GM19240 (cell line): Measurements from ENCODE around the gene DEDD.
A peak's percentile ranks its signal among the peaks of the same experiment; 100 is the strongest.
"Not testable (repeated sequence)": the region's sequence is repeated elsewhere in the genome, so short reads cannot be mapped to it uniquely, and the experiment has no call there.

Experiments
- DNase-seq: peaks from one replicate; pipeline ENCODE4 v3.0.0; 2011; ENCODE audit warnings: low spot score; ENCODE audit not compliant: insufficient read length

Gene DEDD

GRCh38 chr1:161127649-161128048 is 4.8 kb downstream of the DEDD start:
- no peak for DNase-seq

- no peak for DNase-seq
Observed at GRCh38 chr1:161122967-161123366, 9.5 kb downstream of the DEDD start.

- no peak for DNase-seq
Observed at GRCh38 chr1:161121834-161122233, 10.6 kb downstream of the DEDD start.

GRCh38 chr1:161121042-161121650 is 11.3 kb downstream of the DEDD start:
- DNase-seq = no peak

GRCh38 chr1:161119092-161119903 is 13.2 kb downstream of the DEDD start:
- no peak for DNase-seq

- peak; percentile 76 for DNase-seq
Observed at GRCh38 chr1:161117759-161118581, 14.5 kb downstream of the DEDD start, which contains the start of the genes NIT1 and PFDN2. Gene NIT1 (plus strand): TSS chr1:161118105. CDS start chr1:161118177, 72 bp downstream. Gene PFDN2 (minus strand): TSS chr1:161118037. CDS start chr1:161118026, 11 bp downstream.

GRCh38 chr1:161115961-161116360 is 16.5 kb downstream of the DEDD start:
- DNase-seq = not testable (repeated sequence)

- DNase-seq = no peak
Observed at GRCh38 chr1:161115132-161115711, 17.2 kb downstream of the DEDD start.

GRCh38 chr1:161114556-161114955 is 17.9 kb downstream of the DEDD start:
- DNase-seq = no peak

- no peak for DNase-seq
Observed at GRCh38 chr1:161113915-161114314, 18.6 kb downstream of the DEDD start.

GRCh38 chr1:161111527-161111926 is 20.9 kb downstream of the DEDD start:
- no peak for DNase-seq

- no peak for DNase-seq
Observed at GRCh38 chr1:161111117-161111516, 21.4 kb downstream of the DEDD start.

GRCh38 chr1:161106431-161106830 is 26.0 kb downstream of the DEDD start:
- no peak for DNase-seq

GRCh38 chr1:161100556-161100955 is 31.9 kb downstream of the DEDD start:
- no peak for DNase-seq

- DNase-seq = no peak
Observed at GRCh38 chr1:161099090-161099802, 33.2 kb downstream of the DEDD start.

- DNase-seq = peak; percentile 96
Observed at GRCh38 chr1:161098210-161099068, 34.0 kb downstream of the DEDD start, which contains the start of gene KLHDC9. Gene KLHDC9 (plus strand): TSS chr1:161098361. CDS start chr1:161098536, 175 bp downstream.

- no peak for DNase-seq
Observed at GRCh38 chr1:161096530-161096929, 35.9 kb downstream of the DEDD start.

GRCh38 chr1:161096015-161096414 is 36.5 kb downstream of the DEDD start:
- peak; percentile 47 for DNase-seq

- no peak for DNase-seq
Observed at GRCh38 chr1:161095230-161095629, 37.2 kb downstream of the DEDD start.

- no peak for DNase-seq
Observed at GRCh38 chr1:161094481-161094880, 38.0 kb downstream of the DEDD start.
